ENCODE data around the gene ZNRF2. TPM values are rescaled to one million over a fixed set of nuclear protein-coding genes. Genes with fewer than 3 reads are reported as not detected.
A peak's percentile ranks its signal among the peaks of the same experiment; 100 is the strongest.

The ZNRF2 gene
- total and polyA plus RNA-seq, 2 of the 13 experiments (the other 11 are each of a cell fraction or from before 2014, with no cell fraction given): 3.5 to 7.7 TPM

- H4K20me1 ChIP-seq (ENCODE audit: insufficient read depth, low read length): no peaks in the 10 kb centered on the region
- H3K4me1 ChIP-seq (ENCODE audit: insufficient read depth, low read length): peaks cover 75% of the 10 kb centered on the region
- CTCF ChIA-PET (ENCODE audit: low intra/inter-chr PET ratio, low total read pairs): no interaction called here
- no peak overlapping the region for H3K9ac ChIP-seq (ENCODE audit: insufficient read depth, low read depth, low read length)
- peak overlapping the region; percentile 9; the same call in 1 of the 2 replicates for H3K4me2 ChIP-seq (ENCODE audit: low read depth, low read length)
- H3K36me3 ChIP-seq (replicated peaks in 1 of 2; ENCODE audit: control insufficient read depth in 1 of 2, insufficient read depth in 2 of 2, low read length in 2 of 2): no peaks in the 10 kb centered on the region
- H3K27ac ChIP-seq (ENCODE audit: extremely low read length, insufficient read depth, low read length): no peak overlapping the region
- H3K4me3 ChIP-seq (replicated peaks in 1 of 3; ENCODE audit: insufficient read depth in 1 of 3, low read depth in 2 of 3, low read length in 3 of 3): no peak overlapping the region
- in situ Hi-C loops (cut with HindIII; ENCODE audit: extremely low pct_ligation_motif_present, low pct_unique_long_range_greater_than_20kb): loop anchor here (5.0 to 10.0 kb wide), 2 partner anchors 133 to 285 kb away; no protein-coding TSS in a partner anchor
- intact Hi-C loops (cut with micrococcal nuclease; ENCODE audit: unreplicated experiment): no loop called here
- no TSS peak for BruUV-seq (replicated peaks)
- no peak for ATAC-seq
- no peaks in the 10 kb centered on the region for H3K27me3 ChIP-seq (ENCODE audit: control insufficient read depth in 1 of 2, insufficient read depth in 2 of 2, low read length in 2 of 2)
- no peak overlapping the region for H2AFZ ChIP-seq (ENCODE audit: low read length)
- TF ChIP-seq HOXA7 (CRISPR knock-in tag; IDR thresholded peaks at IDR 0.05): no peak
- TF ChIP-seq NFE2L2 (IDR thresholded peaks at IDR 0.05; ENCODE audit: low read length): no peak
- TF ChIP-seq EHMT2 (IDR thresholded peaks at IDR 0.05; ENCODE audit: borderline replicate concordance, low read depth, low read length): no peak
- no peak for TF ChIP-seq ATF3 (CRISPR knock-in tag; IDR thresholded peaks at IDR 0.05)
- TF ChIP-seq KMT2B (CRISPR knock-in tag; IDR thresholded peaks at IDR 0.05): no peak
- TF ChIP-seq GATAD2A (CRISPR knock-in tag; IDR thresholded peaks at IDR 0.05): no peak
- TF ChIP-seq ZNF441 (CRISPR knock-in tag; IDR thresholded peaks at IDR 0.05; ENCODE audit: borderline replicate concordance): no peak
- no peak for TF ChIP-seq KAT7 (CRISPR knock-in tag; IDR thresholded peaks at IDR 0.05; ENCODE audit: borderline replicate concordance)
- TF ChIP-seq CBX1 (IDR thresholded peaks at IDR 0.05; ENCODE audit: low read depth): no peak
- TF ChIP-seq, protein P1, sequence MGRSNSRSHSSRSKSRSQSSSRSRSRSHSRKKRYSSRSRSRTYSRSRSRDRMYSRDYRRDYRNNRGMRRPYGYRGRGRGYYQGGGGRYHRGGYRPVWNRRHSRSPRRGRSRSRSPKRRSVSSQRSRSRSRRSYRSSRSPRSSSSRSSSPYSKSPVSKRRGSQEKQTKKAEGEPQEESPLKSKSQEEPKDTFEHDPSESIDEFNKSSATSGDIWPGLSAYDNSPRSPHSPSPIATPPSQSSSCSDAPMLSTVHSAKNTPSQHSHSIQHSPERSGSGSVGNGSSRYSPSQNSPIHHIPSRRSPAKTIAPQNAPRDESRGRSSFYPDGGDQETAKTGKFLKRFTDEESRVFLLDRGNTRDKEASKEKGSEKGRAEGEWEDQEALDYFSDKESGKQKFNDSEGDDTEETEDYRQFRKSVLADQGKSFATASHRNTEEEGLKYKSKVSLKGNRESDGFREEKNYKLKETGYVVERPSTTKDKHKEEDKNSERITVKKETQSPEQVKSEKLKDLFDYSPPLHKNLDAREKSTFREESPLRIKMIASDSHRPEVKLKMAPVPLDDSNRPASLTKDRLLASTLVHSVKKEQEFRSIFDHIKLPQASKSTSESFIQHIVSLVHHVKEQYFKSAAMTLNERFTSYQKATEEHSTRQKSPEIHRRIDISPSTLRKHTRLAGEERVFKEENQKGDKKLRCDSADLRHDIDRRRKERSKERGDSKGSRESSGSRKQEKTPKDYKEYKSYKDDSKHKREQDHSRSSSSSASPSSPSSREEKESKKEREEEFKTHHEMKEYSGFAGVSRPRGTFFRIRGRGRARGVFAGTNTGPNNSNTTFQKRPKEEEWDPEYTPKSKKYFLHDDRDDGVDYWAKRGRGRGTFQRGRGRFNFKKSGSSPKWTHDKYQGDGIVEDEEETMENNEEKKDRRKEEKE (IDR thresholded peaks at IDR 0.05): no peak
- no peak for TF ChIP-seq ZNF567 (CRISPR knock-in tag; IDR thresholded peaks at IDR 0.05; ENCODE audit: borderline replicate concordance)
- TF ChIP-seq NFYB (CRISPR knock-in tag; IDR thresholded peaks at IDR 0.05): no peak
- no peak for TF ChIP-seq ZNF451 (CRISPR knock-in tag; IDR thresholded peaks at IDR 0.05)
- no peak for TF ChIP-seq GPN1 (CRISPR knock-in tag; IDR thresholded peaks at IDR 0.05; ENCODE audit: borderline replicate concordance)
- TF ChIP-seq SETDB1 (CRISPR knock-in tag; IDR thresholded peaks at IDR 0.05; ENCODE audit: borderline replicate concordance): no peak
- TF ChIP-seq HOXA9 (CRISPR knock-in tag; IDR thresholded peaks at IDR 0.05; ENCODE audit: borderline replicate concordance): no peak
- TF ChIP-seq RNF219 (CRISPR knock-in tag; IDR thresholded peaks at IDR 0.05): no peak
- TF ChIP-seq ZNF572 (CRISPR knock-in tag; IDR thresholded peaks at IDR 0.05): no peak
- no peaks in the 10 kb centered on the region for H3K79me2 ChIP-seq (ENCODE audit: insufficient read depth, low read length)
- FAIRE-seq: no peak
- H3K9me3 ChIP-seq (ENCODE audit: low read length): no peaks in the 10 kb centered on the region
- WGBS (ENCODE audit: low lambda C conversion rate): 63% methylated on average over 2 of the region's 2 CpGs
- DNase-seq (ENCODE audit: low spot score): no peak
- POLR2A ChIA-PET: no interaction called here
Measured at GRCh38 chr7:30279653-30279904, 4.8 kb upstream of the ZNRF2 start.

All from HepG2 (cell line).